ENCODE measurements around the gene ZBTB21. TPM values are rescaled to one million over a fixed set of nuclear protein-coding genes. Genes with fewer than 3 reads are reported as not detected.

ZBTB21 gene
- total RNA-seq, 6 donors from 2014 or later, result 12.4 to 28.3 (median 16.7) TPM

DNA sequence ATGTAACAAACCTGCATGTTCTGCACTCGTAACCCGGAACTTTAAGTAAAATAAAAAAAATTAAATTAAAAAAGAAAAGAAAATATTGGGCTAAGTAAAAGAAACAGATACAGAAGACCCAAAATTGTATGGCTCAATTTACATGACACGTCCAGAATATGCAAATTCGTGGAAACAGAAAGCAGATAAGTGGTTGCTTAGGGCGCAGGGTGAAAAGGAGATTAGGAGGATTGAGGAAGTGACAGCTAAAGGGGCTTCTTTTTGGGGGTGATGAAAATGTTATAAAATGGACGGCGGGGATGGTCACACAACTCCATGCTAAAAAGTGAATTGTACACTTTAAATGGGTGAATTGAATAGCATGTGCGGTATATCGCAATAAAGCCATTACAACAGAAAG, 27.4 kb upstream of the ZBTB21 start:
- no peak for ATAC-seq (ENCODE audit: low FRiP score in 2 of 2)
- DNase-seq, result no peak
- Histone ChIP-seq H3K4me1 (peaks cover 0 to 16% (median 12%) of the 10 kb centered on the region in 4 donors), H3K4me3 (no peak overlapping the region), H3K9me3 (no peaks in the 10 kb centered on the region), H3K27me3 (no peaks in the 10 kb centered on the region), H3K36me3 (no peaks in the 10 kb centered on the region), H3K27ac (no peak overlapping the region)
- WGBS, 2 donors, result 85 to 93% methylated on average over 9 of the region's 9 CpGs
- no peak for TF ChIP-seq POLR2A (IDR thresholded peaks at IDR 0.05)
- TF ChIP-seq, protein P1, sequence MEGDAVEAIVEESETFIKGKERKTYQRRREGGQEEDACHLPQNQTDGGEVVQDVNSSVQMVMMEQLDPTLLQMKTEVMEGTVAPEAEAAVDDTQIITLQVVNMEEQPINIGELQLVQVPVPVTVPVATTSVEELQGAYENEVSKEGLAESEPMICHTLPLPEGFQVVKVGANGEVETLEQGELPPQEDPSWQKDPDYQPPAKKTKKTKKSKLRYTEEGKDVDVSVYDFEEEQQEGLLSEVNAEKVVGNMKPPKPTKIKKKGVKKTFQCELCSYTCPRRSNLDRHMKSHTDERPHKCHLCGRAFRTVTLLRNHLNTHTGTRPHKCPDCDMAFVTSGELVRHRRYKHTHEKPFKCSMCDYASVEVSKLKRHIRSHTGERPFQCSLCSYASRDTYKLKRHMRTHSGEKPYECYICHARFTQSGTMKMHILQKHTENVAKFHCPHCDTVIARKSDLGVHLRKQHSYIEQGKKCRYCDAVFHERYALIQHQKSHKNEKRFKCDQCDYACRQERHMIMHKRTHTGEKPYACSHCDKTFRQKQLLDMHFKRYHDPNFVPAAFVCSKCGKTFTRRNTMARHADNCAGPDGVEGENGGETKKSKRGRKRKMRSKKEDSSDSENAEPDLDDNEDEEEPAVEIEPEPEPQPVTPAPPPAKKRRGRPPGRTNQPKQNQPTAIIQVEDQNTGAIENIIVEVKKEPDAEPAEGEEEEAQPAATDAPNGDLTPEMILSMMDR (IDR thresholded peaks at IDR 0.05), result no peak
- TF ChIP-seq POLR2AphosphoS5 (IDR thresholded peaks at IDR 0.05), result no peak
- TF ChIP-seq EP300 (IDR thresholded peaks at IDR 0.05), result no peak

DNA sequence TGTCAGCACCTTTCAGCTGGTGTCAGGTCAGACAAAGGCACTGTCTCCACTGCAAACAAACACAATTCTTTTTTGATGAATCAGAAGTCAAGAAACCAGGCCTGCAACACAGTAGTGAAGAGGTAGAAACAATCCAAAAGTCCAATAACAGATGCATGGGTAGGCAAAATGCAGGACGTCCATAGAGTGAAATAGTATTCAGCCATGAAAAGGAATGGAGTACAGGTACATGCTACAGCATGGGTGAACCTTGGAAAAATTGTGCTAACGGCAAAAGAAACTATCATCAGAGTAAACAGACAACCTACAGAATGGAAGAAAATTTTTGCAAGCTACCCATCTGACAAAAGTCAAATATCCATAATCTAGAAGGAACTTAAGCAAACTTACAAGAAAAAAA, 26.2 kb upstream of the ZBTB21 start:
- Histone ChIP-seq H3K9me3 (no peaks in the 10 kb centered on the region), H3K4me3 (no peak overlapping the region), H3K27me3 (no peaks in the 10 kb centered on the region), H3K4me1 (peaks cover 0 to 16% (median 12%) of the 10 kb centered on the region in 4 donors), H3K36me3 (no peaks in the 10 kb centered on the region), H3K27ac (no peak overlapping the region)
- ATAC-seq (ENCODE audit: low FRiP score in 2 of 2) (no peak), DNase-seq (no peak)
- WGBS, 2 donors, result 89 to 94% methylated on average over 2 of the region's 2 CpGs
- TF ChIP-seq, protein P1 (IDR thresholded peaks at IDR 0.05), result no peak
- no peak for TF ChIP-seq POLR2A (IDR thresholded peaks at IDR 0.05)
- no peak for TF ChIP-seq POLR2AphosphoS5 (IDR thresholded peaks at IDR 0.05)
- TF ChIP-seq EP300 (IDR thresholded peaks at IDR 0.05), result no peak

DNA sequence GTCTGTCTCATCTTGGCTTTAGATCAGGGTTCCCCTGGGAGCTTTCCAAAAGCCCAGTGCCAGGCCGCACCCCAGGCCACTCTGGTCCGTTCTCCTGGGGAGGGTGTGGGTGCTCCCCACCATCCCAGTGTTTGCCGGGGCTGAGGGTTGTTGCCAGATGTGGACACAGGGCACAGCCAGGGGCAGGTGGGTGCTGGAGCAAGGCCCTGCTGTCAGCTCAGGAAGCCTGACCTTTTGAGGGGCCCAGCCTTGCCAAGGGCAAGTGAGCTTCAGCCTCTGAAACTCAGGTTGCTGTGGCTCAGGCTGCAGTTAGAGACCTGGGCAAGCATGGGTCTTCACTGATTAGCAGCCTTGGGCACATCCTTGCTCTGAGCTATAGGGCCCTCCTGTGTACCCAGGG, 22.8 kb upstream of the ZBTB21 start:
- WGBS, 2 donors, result 90% methylated on average over 3 of the region's 3 CpGs; no CpG with 5 or more reads in 1 of the 2 donors

DNA sequence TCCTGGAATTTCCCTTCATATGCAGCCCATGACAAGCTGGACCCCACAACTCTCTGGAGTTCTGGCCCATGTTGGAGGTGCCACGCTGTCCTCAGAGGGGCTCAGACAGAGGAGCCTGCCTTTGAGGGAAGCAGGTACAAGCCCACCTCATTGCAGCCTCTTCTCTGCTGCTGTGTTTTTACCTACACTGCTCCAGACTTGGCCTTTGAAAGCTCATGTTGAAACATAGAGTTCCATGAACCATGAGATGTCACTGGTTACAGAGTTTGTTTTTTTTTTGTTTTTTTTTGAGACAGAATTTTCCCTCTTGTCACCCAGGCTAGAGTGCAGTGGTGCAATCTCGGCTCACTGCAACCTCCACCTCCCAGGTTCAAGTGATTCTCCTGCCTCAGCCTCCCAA, 22.1 kb upstream of the ZBTB21 start:
- ATAC-seq (ENCODE audit: low FRiP score in 2 of 2), result no peak

More for the DNA sequence above, 22.8 kb upstream of the ZBTB21 start:
- DNase-seq, result no peak
- H3K27me3 ChIP-seq, result no peaks in the 10 kb centered on the region
- H3K27ac ChIP-seq, result no peak overlapping the region
- no peaks in the 10 kb centered on the region for H3K36me3 ChIP-seq
- H3K9me3 ChIP-seq, result no peaks in the 10 kb centered on the region
- no peak overlapping the region for H3K4me3 ChIP-seq
- no peak for ATAC-seq (ENCODE audit: low FRiP score in 2 of 2)
- TF ChIP-seq EP300 (IDR thresholded peaks at IDR 0.05) (no peak), POLR2A (IDR thresholded peaks at IDR 0.05) (no peak), POLR2AphosphoS5 (IDR thresholded peaks at IDR 0.05) (no peak)
- TF ChIP-seq, protein P1 (IDR thresholded peaks at IDR 0.05), result no peak
- no peaks in the 10 kb centered on the region for H3K4me1 ChIP-seq

DNA sequence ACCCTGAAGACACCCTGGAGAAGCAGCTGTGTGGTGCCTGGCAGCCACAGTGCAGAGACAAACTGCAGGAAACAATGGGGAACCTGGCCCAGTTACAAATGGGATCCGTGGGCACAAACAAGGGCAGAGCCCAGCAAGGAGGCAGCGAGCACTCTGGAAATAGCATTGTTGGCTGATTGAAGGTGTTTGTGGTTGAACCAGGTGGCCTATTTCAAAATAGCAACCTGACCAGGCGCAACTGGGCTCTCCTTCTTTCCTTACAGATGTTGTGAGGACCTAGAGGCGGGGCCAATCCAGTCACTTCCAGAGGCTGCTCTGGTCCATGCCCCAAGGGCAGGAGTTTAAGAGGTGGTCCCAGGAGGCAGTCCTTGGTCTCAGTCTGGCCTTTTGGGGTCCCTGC, 21.7 kb upstream of the ZBTB21 start:
- Histone ChIP-seq H3K36me3 (no peaks in the 10 kb centered on the region), H3K27me3 (no peaks in the 10 kb centered on the region), H3K4me1 (no peaks in the 10 kb centered on the region), H3K9me3 (no peaks in the 10 kb centered on the region), H3K27ac (no peak overlapping the region), H3K4me3 (no peak overlapping the region)
- TF ChIP-seq POLR2A (IDR thresholded peaks at IDR 0.05) (no peak), EP300 (IDR thresholded peaks at IDR 0.05) (no peak), POLR2AphosphoS5 (IDR thresholded peaks at IDR 0.05) (no peak)
- TF ChIP-seq, protein P1 (IDR thresholded peaks at IDR 0.05), result no peak
- ATAC-seq (ENCODE audit: low FRiP score in 2 of 2) (no peak), DNase-seq (no peak)
- 80 to 86% methylated on average over 4 of the region's 4 CpGs for WGBS, 2 donors

More for the DNA sequence above, 22.1 kb upstream of the ZBTB21 start:
- DNase-seq, result no peak
- Histone ChIP-seq H3K27ac (no peak overlapping the region), H3K4me3 (no peak overlapping the region), H3K27me3 (no peaks in the 10 kb centered on the region), H3K9me3 (no peaks in the 10 kb centered on the region), H3K36me3 (no peaks in the 10 kb centered on the region), H3K4me1 (no peaks in the 10 kb centered on the region)
- WGBS, 2 donors, result 94 to 100% methylated on average over 1 to 2 of the region's 2 CpGs
- TF ChIP-seq, protein P1 (IDR thresholded peaks at IDR 0.05), result no peak
- no peak for TF ChIP-seq POLR2AphosphoS5 (IDR thresholded peaks at IDR 0.05)
- no peak for TF ChIP-seq EP300 (IDR thresholded peaks at IDR 0.05)
- TF ChIP-seq POLR2A (IDR thresholded peaks at IDR 0.05), result no peak

Data from upper lobe of left lung (tissue), 6 donors.